CD4-positive, alpha-beta T cell treated with Interleukin-12 subunit alpha and Interleukin-12 subunit beta, for 1 hour (primary cell): ENCODE data around the gene BCL7C.
"Not testable (repeated sequence)": the region's sequence is repeated elsewhere in the genome, so short reads cannot be mapped to it uniquely, and the experiment has no call there.

Source experiments
- DNase-seq: peaks from one replicate; pipeline ENCODE4 v3.0.0-alpha.2; 2020

Gene BCL7C

DNA sequence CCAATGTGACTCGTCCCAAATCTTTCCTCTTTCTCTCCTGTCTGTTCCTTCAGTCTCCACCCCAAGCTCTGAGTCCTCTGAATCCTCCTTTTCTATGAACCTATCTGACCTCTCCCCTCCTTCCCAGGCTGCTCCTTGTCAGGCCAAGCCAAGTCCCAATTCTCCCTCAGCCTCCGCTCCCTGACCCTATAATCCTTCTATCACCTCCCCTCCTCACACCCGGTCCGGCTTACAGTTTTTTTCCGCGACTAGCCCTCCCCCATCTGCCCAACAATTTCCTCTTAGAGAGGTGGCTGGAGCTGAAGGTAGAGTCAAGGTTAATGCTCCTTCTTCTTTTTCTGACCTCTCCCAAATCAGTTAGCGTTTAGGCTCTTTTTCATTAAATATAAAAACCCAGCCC, 33.1 kb downstream of the BCL7C start:
- DNase-seq: not testable (repeated sequence)

DNA sequence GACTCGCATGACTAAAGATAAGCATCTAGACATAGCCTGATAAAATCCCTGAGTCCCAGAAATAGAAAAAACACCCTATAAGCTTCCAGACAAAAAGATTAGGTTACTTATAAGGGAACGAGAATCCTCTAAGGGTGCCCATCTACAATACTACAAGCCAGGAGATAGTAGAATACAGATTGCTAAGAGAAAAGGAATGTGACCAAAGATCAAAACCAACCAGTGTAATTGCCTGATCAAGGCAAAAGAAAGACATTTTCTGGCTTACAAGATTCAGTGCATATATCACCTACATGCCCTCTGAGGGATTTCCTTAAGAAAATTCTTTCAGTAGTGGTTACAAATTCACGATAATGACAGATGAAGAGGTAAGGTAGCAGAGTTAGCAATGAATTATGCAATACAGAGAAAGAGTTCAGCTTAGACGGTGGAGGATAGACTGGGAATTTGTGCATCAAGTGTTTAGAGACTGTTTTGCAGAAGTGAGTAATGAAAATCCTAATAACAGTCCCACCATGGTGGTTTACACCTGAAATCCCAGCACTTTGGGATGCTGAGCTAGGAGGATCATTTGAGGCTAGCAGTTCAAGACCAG, 35.0 kb downstream of the BCL7C start:
- no peak for DNase-seq

- DNase-seq: no peak
These were observed 35.8 kb downstream of the BCL7C start for GRCh38 chr16:30858111-30858495.

- DNase-seq: no peak
These were observed 40.1 kb downstream of the BCL7C start for GRCh38 chr16:30853758-30854157.

DNA sequence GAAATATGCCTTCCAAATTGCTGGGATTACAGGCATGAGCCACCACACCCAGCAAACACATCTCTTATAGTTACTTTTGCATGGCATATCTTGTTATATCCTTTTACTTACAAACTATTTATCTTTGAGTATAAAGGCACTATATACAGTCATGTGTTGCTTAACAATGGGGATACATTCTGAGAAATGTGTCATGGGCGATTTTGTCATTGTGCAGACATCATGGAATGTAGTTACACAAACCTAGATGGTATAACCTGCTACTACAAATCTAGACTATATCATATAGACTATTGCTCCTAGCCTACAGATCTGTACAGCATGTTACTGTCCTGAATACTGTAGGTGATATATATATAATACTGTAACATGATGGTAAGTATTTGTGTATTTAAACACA, 43.6 kb downstream of the BCL7C start:
- DNase-seq: no peak

- no peak for DNase-seq
These were observed 47.1 kb downstream of the BCL7C start for GRCh38 chr16:30846649-30847402.

DNA sequence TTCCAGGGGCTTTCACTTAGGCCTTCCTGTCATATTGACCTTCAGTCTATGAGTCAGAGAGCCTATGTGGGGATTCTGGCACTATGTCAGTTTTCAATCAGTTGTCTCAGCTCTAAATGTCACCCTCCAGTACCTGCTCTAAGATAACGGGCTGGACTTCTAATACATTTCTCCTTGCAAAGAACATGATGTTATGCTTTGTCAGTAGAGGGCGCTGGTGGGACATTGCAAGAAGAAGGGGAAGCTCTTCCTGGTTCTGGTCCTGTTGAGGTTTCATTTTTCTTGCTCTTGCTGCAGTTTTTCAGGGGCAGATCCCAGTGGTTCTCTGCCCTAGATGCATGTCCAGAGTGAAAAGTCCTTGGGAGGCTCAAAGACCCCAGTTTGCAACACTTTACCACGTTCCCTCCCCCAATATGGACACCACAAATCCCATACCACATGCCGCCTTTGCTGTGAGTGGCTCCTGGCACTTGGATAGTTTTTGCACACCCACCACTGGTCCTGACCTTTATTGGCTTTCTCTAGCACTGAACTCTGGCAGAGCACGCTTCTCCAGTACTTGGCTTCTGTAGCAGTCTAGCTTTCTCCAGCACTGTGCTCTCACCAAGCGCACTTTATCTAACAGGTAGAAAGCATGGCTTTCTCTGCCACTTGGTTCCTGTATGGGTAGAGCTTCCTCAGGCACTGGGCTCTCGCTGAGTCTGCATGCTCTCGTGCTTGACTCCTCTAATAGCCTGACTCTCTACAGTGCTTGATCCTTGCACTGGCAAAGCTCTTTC, 49.0 kb downstream of the BCL7C start:
- peak; percentile 88 for DNase-seq

DNA sequence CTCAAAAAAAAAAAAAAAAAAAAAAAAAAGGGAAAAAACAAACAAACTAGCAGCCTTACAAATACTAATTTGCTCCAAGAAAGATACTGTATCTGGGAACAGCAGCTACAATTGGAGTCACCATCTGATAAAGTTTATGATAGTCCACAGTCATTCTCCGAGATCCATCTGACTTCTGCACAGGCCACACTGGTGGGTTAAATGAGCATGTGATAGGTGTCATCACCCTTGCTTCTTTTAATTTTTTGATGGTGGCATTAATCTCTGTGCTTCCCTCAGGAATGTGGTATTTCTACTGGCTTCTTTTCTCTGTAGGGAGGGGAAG, 49.6 kb downstream of the BCL7C start:
- no peak for DNase-seq

DNA sequence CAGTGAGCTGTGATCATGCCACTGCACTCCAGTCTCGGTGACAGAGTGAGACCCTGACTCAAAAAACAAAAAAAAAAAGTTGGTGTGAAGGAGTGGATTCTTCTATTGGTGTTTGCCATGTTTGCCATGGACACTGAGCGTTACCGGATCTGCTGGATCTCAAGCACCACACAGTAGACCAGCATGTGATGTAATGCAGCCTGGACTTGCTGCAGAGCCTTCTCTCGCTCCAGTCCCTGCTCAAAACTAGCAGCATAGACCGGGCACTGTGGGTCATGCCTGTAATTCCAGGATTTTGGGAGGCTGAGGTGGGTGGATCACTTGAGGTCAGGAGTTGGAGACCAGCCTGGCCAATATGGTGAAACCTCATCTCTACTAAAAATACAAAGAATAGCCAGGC, 50.4 kb downstream of the BCL7C start:
- no peak for DNase-seq

- no peak for DNase-seq
These were observed 50.9 kb downstream of the BCL7C start for GRCh38 chr16:30842971-30843370.

GRCh38 chr16:30841332-30841731, 52.5 kb downstream of the BCL7C start:
- DNase-seq: no peak

DNA sequence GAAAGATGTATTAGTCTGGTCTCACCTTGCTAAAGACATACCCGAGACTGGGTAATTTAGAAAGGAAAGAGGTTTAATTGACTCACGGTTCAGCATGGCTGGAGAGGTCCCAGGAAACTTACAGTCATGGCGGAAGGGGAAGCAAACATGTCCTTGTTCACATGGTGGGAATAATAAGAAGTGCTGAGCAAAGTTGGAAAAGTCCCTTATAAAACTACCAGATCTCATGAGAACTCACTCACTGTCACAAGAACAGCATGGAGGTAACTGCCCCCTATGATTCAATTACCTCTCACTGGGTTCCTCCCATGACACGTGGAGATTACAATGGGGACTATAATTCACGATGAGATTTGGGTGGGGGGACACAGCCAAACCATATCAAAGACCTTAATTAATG, 53.3 kb downstream of the BCL7C start:
- no peak for DNase-seq

DNA sequence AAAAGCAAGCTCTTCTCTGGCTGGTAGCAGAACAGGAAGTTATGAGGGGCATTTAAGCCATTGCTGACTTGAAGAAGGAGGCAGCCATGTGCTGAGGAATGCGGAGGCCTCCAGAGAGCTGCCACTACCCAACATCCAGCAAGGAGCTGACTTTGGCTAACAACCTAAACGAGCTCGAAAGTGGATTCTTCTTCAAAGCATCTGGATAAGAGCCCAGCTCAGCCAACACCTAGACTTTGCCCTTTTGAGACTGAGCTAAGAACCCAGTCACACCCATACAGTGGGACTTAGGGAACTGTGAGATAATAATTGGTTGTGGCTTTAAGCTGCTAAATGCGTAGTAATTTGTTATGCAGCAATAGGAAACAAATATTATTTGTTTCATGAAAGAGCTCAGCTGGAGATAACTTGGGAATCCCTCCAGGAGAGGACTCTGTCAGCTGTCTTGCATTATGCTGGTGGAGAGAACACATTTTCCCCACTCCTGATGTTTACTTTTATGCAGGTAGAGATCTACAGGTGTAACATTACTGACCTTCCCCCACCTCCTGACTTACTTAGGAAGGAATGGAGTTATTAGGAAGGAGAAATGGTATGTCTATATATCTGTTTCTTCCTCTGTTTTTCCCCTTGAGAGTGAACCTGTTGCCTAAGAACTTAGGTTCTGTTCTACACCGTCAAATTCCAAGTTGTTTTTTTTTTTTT, 54.2 kb downstream of the BCL7C start:
- DNase-seq: no peak

DNA sequence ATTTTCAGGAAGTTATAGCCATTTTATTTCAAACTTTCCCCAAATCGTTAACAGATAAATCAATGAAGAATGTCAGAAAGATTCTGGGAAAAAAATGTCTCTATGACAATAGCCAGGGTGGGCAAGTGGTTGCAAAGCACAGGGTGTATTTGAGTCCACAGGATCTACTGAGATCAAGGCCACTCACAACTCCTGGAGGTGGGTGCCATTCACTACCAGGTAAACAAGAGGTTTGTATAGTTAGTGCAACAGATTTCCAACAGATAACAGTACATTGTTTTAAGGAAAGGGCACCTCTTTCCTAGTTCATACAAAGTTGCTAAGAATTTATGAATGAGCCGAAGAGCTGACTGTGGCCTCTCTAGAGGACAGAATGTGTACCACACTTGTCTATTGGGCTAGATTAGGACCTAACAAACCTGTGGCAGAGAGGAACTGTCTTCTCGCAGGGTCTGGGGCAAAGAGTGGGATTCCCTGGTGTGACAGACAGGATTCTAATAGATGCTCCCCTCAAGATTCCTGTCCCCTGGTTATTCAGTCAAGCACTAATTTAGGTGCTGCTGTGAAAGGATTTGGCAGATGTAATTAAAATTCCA, 54.9 kb downstream of the BCL7C start:
- no peak for DNase-seq

- DNase-seq: no peak
These were observed 56.0 kb downstream of the BCL7C start for GRCh38 chr16:30837904-30838303.
